Loucy (cell line): ENCODE measurements around the gene NCF4.

Experiments
- CTCF ChIP-seq: fragments of 200-600 bp; sonication (generic); conservative IDR thresholded peaks from 2 replicates; pipeline ENCODE4 v1.5.1; 2014; ENCODE audit warnings: mild to moderate bottlenecking, antibody characterized with exemption, low read length
- EZH2phosphoT487 ChIP-seq: fragments of 200-600 bp; IDR thresholded peaks from 2 replicates; pipeline ENCODE4 v1.6.1; 2018; ENCODE audit warnings: antibody characterized with exemption, mild to moderate bottlenecking, moderate library complexity, borderline replicate concordance

GRCh38 chr22:36830601-36831000, 30.2 kb upstream of the NCF4 start:
- TF ChIP-seq CTCF (no peak), EZH2phosphoT487 (no peak)
